SJSA1 (cell line): Measurements from ENCODE around the gene UACA. TPM values are rescaled to one million over a fixed set of nuclear protein-coding genes. Genes with fewer than 3 reads are reported as not detected.

ENCODE experiments used
- total RNA-seq: library from RNA; depleted of rRNA; stranded (reverse); fragments of >200 nt; shearing (Covaris generic); gene quantifications from 2 replicates; pipeline ENCODE4 v1.2.3, GENCODE V29; 2014; rRNA removed

The UACA gene
- total RNA-seq, 1 experiment from 2014 or later, result 26.8 TPM

Other genes starting within 250 kb of the UACA start
- 59.1 and 81.5 TPM in 2 replicates for gene LARP6, start 90.6 kb upstream of the UACA start, total RNA-seq
- gene THAP10, start 128.9 kb upstream of the UACA start, total RNA-seq, result 3.9 and 10.7 TPM in 2 replicates
- 5.1 and 12.1 TPM in 2 replicates for gene LRRC49, start 129.3 kb upstream of the UACA start, total RNA-seq